ENCODE results near the gene SEC16A.

The SEC16A gene

DNA sequence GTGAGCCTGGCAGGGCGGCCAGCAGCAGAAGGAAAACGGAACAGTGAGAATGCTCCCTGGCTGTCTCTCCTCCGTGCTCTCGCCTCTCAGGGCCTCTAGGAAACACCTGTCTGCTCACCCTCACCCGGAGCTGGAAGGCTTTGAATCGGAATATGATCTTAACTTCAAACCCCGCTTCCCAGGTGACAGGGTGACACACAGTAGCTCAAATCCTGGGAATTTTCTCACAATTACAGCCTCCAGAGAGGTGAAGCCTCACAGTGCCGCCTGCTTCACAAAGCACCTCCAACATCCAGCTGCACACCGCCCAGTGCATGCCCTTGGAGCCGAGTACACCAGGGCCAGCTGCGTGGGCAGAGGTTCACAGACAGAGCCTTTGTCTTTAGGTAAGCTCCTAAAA lies 12.5 kb downstream of the SEC16A start:
- TF ChIP-seq, protein P1, sequence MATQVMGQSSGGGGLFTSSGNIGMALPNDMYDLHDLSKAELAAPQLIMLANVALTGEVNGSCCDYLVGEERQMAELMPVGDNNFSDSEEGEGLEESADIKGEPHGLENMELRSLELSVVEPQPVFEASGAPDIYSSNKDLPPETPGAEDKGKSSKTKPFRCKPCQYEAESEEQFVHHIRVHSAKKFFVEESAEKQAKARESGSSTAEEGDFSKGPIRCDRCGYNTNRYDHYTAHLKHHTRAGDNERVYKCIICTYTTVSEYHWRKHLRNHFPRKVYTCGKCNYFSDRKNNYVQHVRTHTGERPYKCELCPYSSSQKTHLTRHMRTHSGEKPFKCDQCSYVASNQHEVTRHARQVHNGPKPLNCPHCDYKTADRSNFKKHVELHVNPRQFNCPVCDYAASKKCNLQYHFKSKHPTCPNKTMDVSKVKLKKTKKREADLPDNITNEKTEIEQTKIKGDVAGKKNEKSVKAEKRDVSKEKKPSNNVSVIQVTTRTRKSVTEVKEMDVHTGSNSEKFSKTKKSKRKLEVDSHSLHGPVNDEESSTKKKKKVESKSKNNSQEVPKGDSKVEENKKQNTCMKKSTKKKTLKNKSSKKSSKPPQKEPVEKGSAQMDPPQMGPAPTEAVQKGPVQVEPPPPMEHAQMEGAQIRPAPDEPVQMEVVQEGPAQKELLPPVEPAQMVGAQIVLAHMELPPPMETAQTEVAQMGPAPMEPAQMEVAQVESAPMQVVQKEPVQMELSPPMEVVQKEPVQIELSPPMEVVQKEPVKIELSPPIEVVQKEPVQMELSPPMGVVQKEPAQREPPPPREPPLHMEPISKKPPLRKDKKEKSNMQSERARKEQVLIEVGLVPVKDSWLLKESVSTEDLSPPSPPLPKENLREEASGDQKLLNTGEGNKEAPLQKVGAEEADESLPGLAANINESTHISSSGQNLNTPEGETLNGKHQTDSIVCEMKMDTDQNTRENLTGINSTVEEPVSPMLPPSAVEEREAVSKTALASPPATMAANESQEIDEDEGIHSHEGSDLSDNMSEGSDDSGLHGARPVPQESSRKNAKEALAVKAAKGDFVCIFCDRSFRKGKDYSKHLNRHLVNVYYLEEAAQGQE (IDR thresholded peaks at IDR 0.05; ENCODE audit: insufficient read depth in 1 of 2, low read depth in 2 of 2, low read length in 2 of 2), result no peak
- no peak for TF ChIP-seq FOXP2 (optimal IDR thresholded peaks at IDR 0.05; ENCODE audit: borderline replicate concordance, extremely low read depth, extremely low read length, insufficient read depth)

DNA sequence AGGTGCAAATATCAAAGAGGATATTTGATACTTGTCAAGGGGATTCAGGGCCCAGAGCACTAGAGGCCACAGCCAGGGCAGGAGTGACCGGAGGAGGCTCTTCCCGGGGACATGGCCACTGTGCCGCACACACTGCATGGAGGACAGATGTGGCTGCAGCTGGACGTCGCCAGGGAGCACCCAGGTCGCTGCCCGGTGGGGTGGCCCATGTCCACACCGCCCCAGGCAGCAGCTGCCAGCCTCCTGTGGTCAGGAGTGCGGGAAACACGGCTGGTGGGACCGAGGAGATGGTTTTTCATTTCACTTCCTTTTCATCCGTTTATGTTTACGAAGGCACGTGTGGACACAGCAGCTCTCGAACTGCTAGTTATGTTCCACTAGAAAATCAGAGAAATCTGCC lies 15.1 kb downstream of the SEC16A start:
- no peak for TF ChIP-seq SIN3A (IDR thresholded peaks at IDR 0.05; ENCODE audit: borderline replicate concordance, insufficient read depth, low read length)
- TF ChIP-seq FOXP2 (optimal IDR thresholded peaks at IDR 0.05; ENCODE audit: borderline replicate concordance, extremely low read depth, extremely low read length, insufficient read depth), result no peak
- TF ChIP-seq, protein P1 (IDR thresholded peaks at IDR 0.05; ENCODE audit: insufficient read depth in 1 of 2, low read depth in 2 of 2, low read length in 2 of 2), result no peak
- TF ChIP-seq TAF1 (IDR thresholded peaks at IDR 0.05; ENCODE audit: borderline replicate concordance, insufficient read depth, low read length), result no peak
- TF ChIP-seq POLR2AphosphoS5 (IDR thresholded peaks at IDR 0.05; ENCODE audit: low read depth, low read length), result no peak

GRCh38 chr9:136466155-136466541 lies 16.7 kb downstream of the SEC16A start:
- TF ChIP-seq POLR2AphosphoS5 (IDR thresholded peaks at IDR 0.05; ENCODE audit: low read depth, low read length) (no peak), FOXP2 (optimal IDR thresholded peaks at IDR 0.05; ENCODE audit: borderline replicate concordance, extremely low read depth, extremely low read length, insufficient read depth) (no peak), SIN3A (IDR thresholded peaks at IDR 0.05; ENCODE audit: borderline replicate concordance, insufficient read depth, low read length) (no peak), TAF1 (IDR thresholded peaks at IDR 0.05; ENCODE audit: borderline replicate concordance, insufficient read depth, low read length) (no peak)
- TF ChIP-seq, protein P1 (IDR thresholded peaks at IDR 0.05; ENCODE audit: insufficient read depth in 1 of 2, low read depth in 2 of 2, low read length in 2 of 2), result no peak

DNA sequence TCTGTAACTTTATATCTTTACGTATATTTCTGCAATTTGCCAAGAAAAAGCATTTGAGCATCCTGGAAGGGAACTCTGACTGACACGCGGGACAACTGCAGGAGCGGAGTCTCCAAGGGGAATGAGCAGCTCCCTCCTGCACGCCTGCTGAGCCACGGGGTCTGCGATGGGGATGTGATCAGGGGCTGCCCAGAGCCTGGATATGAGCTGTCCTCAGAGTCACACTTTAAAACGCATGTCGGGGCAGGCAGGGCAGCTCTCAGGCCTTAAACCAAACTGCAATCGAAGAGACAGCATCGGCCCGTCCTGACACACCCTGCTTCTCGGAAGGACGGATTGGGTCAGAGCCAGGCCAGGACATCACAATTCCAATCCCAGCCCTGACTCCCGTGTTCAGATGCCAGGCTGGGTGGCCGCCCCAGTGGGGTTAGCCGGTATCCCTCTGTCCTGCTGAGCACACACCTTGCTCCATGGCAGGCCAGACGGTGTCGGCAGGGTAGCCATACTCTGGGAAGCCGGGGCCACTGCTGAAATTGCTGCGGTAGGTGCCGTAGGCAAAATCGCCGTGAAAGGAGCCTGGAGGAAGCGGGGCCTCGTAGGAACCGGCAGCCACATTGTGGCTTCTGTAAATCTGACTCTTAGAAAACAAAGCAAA lies 17.2 kb downstream of the SEC16A start:
- TF ChIP-seq FOXP2 (optimal IDR thresholded peaks at IDR 0.05; ENCODE audit: borderline replicate concordance, extremely low read depth, extremely low read length, insufficient read depth) (no peak), SIN3A (IDR thresholded peaks at IDR 0.05; ENCODE audit: borderline replicate concordance, insufficient read depth, low read length) (no peak), TAF1 (IDR thresholded peaks at IDR 0.05; ENCODE audit: borderline replicate concordance, insufficient read depth, low read length) (no peak), POLR2AphosphoS5 (IDR thresholded peaks at IDR 0.05; ENCODE audit: low read depth, low read length) (no peak)
- TF ChIP-seq, protein P1 (IDR thresholded peaks at IDR 0.05; ENCODE audit: insufficient read depth in 1 of 2, low read depth in 2 of 2, low read length in 2 of 2), result no peak

DNA sequence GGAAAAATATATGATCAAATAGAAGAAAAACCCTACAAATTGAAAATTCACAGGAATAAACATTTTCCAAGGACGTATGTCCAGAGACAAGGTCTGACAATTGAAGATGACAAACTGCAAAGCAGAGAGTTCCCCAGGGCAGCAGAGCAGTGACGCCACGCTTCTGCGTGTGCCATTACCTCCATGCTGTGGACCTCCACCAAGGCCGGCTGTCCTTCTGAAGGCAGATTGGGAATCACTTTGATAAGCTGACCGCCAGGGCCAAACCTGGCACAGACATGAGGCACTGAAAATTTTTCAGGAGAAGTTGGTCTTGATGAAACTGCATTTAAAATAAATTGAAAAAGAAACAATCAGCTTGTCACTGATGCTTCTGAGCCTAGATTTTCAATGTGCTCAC lies 18.6 kb downstream of the SEC16A start:
- TF ChIP-seq, protein P1 (IDR thresholded peaks at IDR 0.05; ENCODE audit: insufficient read depth in 1 of 2, low read depth in 2 of 2, low read length in 2 of 2), result no peak
- TF ChIP-seq SIN3A (IDR thresholded peaks at IDR 0.05; ENCODE audit: borderline replicate concordance, insufficient read depth, low read length) (no peak), POLR2AphosphoS5 (IDR thresholded peaks at IDR 0.05; ENCODE audit: low read depth, low read length) (no peak), FOXP2 (optimal IDR thresholded peaks at IDR 0.05; ENCODE audit: borderline replicate concordance, extremely low read depth, extremely low read length, insufficient read depth) (no peak), TAF1 (IDR thresholded peaks at IDR 0.05; ENCODE audit: borderline replicate concordance, insufficient read depth, low read length) (no peak)

Measured in PFSK-1 (cell line).